SK-N-SH treated with all-trans-retinoic acid at 6 μM for 48 hours (cell line): Measurements from ENCODE around the gene MLYCD.

Source experiments
- ATAC-seq: fragments of 200-7000 bp; cut with Tn5 transposase; 3 replicates; pipeline ENCODE4 v1.9.1; 2020; ENCODE audit warnings: mild to moderate bottlenecking, moderate library complexity
- BACH2 ChIP-seq: fragments of 250-450 bp; sonication (Bioruptor Pico); IDR thresholded peaks from 2 replicates; pipeline ENCODE4 v1.9.0; 2021; ENCODE audit warnings: mild to moderate bottlenecking, borderline replicate concordance
- CREB5 ChIP-seq: fragments of 250-450 bp; sonication (Bioruptor Pico); IDR thresholded peaks from 2 replicates; pipeline ENCODE4 v1.5.1; 2020; ENCODE audit warnings: low read depth, mild to moderate bottlenecking, moderate library complexity
- CSDC2 ChIP-seq: fragments of 250-450 bp; sonication (Bioruptor Pico); IDR thresholded peaks from 2 replicates; pipeline ENCODE4 v1.5.0; 2020; ENCODE audit warnings: mild to moderate bottlenecking, moderate library complexity
- ESRRG ChIP-seq: fragments of 250-450 bp; sonication (Bioruptor Pico); IDR thresholded peaks from 2 replicates; pipeline ENCODE4 v1.6.1; 2021; ENCODE audit warnings: mild to moderate bottlenecking
- GLIS3 ChIP-seq: fragments of 250-450 bp; sonication (Bioruptor Pico); IDR thresholded peaks from 2 replicates; pipeline ENCODE4 v1.5.0; 2020; ENCODE audit warnings: mild to moderate bottlenecking, moderate library complexity
- ISL1 ChIP-seq: fragments of 250-450 bp; sonication (Bioruptor Pico); IDR thresholded peaks from 2 replicates; pipeline ENCODE4 v2.1.2; 2022; ENCODE audit warnings: mild to moderate bottlenecking, moderate library complexity
- OSR1 ChIP-seq: fragments of 250-450 bp; sonication (Bioruptor Pico); IDR thresholded peaks from 2 replicates; pipeline ENCODE4 v1.8.0; 2022; ENCODE audit warnings: moderate library complexity, mild to moderate bottlenecking, inconsistent platforms
- PATZ1 ChIP-seq: fragments of 250-450 bp; sonication (Bioruptor Pico); IDR thresholded peaks from 2 replicates; pipeline ENCODE4 v1.8.0; 2020; ENCODE audit warnings: mild to moderate bottlenecking, moderate library complexity, borderline replicate concordance
- PPARA ChIP-seq: fragments of 250-450 bp; sonication (Bioruptor Pico); IDR thresholded peaks from 2 replicates; pipeline ENCODE4 v1.5.0; 2020; ENCODE audit warnings: mild to moderate bottlenecking, borderline replicate concordance
- RARB ChIP-seq: fragments of 250-450 bp; sonication (Bioruptor Pico); IDR thresholded peaks from 2 replicates; pipeline ENCODE4 v1.8.0; 2021; ENCODE audit warnings: mild to moderate bottlenecking, moderate library complexity
- SNAI2 ChIP-seq: fragments of 250-450 bp; sonication (Bioruptor Pico); IDR thresholded peaks from 2 replicates; pipeline ENCODE4 v1.5.0; 2020; ENCODE audit warnings: mild to moderate bottlenecking, moderate library complexity
- TCF4 ChIP-seq: fragments of 250-450 bp; sonication (Bioruptor Pico); IDR thresholded peaks from 2 replicates; pipeline ENCODE4 v1.8.0; 2021; ENCODE audit warnings: mild to moderate bottlenecking, moderate library complexity, borderline replicate concordance
- TOX ChIP-seq: fragments of 250-450 bp; sonication (Bioruptor Pico); IDR thresholded peaks from 2 replicates; pipeline ENCODE4 v1.8.0; 2021; ENCODE audit warnings: mild to moderate bottlenecking, moderate library complexity, borderline replicate concordance
- ZC3H10 ChIP-seq: fragments of 250-450 bp; sonication (Bioruptor Pico); IDR thresholded peaks from 2 replicates; pipeline ENCODE4 v1.5.1; 2021; ENCODE audit warnings: mild to moderate bottlenecking, moderate library complexity
- ZFP3 ChIP-seq: fragments of 250-450 bp; sonication (Bioruptor Pico); IDR thresholded peaks from 2 replicates; pipeline ENCODE4 v1.5.0; 2020; ENCODE audit warnings: mild to moderate bottlenecking, moderate library complexity
- ZFP30 ChIP-seq: fragments of 450-650 bp; formaldehyde crosslinking; IDR thresholded peaks from 2 replicates; pipeline ENCODE4 v1.5.0; 2022; ENCODE audit warnings: mild to moderate bottlenecking, moderate library complexity
- ZNF565 ChIP-seq: fragments of 450-650 bp; formaldehyde crosslinking; conservative IDR thresholded peaks from 2 replicates; pipeline ENCODE4 v1.5.0; 2020; ENCODE audit warnings: low read depth, mild to moderate bottlenecking, moderate library complexity
- ZNF70 ChIP-seq: fragments of 450-650 bp; formaldehyde crosslinking; IDR thresholded peaks from 2 replicates; pipeline ENCODE4 v1.5.0; 2020; ENCODE audit warnings: mild to moderate bottlenecking, moderate library complexity
- TF ChIP-seq, protein P1 (sequence below): fragments of 250-450 bp; sonication (Bioruptor Pico); IDR thresholded peaks from 2 replicates; pipeline ENCODE4 v1.5.1; 2021; ENCODE audit warnings: mild to moderate bottlenecking, moderate library complexity
- TF ChIP-seq, protein P2 (sequence below): fragments of 250-450 bp; sonication (Bioruptor Pico); IDR thresholded peaks from 2 replicates; pipeline ENCODE4 v1.5.0; 2020; ENCODE audit warnings: mild to moderate bottlenecking, moderate library complexity

MLYCD gene

DNA sequence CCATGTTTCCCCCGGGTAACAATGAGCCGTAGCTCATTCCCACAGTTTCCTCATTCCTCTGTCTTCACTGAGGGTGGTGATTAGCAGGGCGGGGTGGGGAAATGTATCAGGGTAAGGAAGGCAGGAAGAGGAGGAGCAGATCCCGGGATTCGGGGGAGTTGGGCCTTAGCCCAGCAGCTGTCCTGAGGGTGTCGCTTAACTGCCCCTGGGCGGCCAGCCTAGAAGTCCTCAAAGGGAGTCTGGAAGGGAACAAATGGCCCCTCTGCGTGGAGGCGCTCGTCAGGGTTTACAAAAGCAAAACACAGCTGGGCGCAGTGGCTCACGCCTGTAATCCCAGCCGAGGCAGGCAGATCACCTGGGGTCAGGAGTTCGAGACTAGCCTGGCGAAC lies 14.3 kb downstream of the MLYCD start:
- TF ChIP-seq TCF4 (CRISPR knock-in tag), result no peak
- no peak for ATAC-seq

DNA sequence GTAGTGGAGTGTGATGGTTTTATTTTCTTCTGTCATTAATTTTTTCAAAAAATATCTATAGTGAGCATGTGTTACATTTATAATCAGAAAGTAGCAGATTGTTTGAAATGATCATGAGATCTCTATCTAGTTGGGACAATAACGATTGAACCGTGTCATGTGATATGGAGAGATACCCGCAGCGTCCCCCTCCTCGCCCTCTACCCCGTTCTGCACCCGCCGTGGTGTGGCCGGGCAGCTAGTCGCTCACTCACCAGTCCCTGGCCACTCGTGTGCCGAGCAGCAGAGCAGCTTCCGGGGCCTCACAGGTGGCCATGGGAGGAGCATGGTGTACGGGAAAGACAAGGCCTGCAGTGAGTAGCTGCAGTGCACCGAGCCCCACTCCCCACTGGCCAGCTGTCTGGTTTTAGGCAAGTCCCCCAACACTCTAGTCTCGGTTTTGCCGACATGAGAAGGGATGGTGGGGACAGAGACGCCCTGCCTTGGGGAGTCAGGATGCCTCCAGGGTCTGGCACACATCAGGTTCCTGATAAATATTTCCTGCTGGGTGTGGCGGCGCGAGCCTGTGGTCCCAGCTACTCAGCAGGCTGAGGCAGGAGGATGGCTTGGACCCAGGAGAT lies 15.3 kb downstream of the MLYCD start:
- ATAC-seq, result no peak
- TF ChIP-seq, protein P1, sequence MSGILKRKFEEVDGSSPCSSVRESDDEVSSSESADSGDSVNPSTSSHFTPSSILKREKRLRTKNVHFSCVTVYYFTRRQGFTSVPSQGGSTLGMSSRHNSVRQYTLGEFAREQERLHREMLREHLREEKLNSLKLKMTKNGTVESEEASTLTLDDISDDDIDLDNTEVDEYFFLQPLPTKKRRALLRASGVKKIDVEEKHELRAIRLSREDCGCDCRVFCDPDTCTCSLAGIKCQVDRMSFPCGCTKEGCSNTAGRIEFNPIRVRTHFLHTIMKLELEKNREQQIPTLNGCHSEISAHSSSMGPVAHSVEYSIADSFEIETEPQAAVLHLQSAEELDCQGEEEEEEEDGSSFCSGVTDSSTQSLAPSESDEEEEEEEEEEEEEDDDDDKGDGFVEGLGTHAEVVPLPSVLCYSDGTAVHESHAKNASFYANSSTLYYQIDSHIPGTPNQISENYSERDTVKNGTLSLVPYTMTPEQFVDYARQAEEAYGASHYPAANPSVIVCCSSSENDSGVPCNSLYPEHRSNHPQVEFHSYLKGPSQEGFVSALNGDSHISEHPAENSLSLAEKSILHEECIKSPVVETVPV (CRISPR knock-in tag), result no peak
- TF ChIP-seq ZC3H10 (CRISPR knock-in tag) (no peak), RARB (CRISPR knock-in tag) (no peak), ISL1 (CRISPR knock-in tag) (no peak), ZFP30 (CRISPR knock-in tag) (no peak)

DNA sequence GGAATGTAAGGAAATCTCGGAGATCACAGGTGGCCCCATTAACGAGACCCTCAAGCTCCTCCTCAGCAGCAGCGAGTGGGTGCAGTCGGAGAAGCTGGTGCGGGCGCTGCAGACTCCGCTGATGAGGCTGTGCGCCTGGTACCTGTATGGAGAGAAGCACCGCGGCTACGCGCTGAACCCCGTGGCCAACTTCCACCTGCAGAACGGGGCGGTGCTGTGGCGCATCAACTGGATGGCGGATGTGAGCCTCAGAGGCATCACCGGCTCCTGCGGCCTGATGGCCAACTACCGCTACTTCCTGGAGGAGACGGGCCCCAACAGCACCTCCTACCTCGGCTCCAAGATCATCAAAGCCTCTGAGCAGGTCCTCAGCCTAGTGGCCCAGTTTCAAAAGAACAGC lies 16.2 kb downstream of the MLYCD start:
- no peak for TF ChIP-seq ZNF565 (CRISPR knock-in tag)
- TF ChIP-seq PATZ1 (CRISPR knock-in tag), result no peak
- TF ChIP-seq OSR1, result no peak
- TF ChIP-seq, all 23 proteins: peak for 0
- ATAC-seq, result no peak

DNA sequence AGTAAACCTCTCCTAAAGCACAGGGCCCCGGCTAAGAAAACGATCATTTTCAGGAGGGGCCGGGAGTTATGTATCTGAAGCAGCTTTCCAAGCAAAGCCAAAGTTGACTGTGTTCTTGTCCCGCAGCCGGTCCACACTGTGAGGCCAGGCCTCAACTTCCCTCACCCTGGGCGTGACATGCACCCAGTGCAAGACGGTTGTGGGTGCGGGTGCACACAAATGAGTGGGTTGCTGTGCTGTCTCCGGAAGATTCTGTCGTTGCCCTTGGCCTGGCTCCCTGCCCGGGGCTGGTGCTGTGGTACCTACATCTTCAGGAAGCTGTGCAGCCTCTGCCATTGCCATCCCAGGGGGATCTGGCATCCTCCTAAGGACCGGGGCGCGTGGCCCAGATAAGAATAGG lies 16.6 kb downstream of the MLYCD start:
- TF ChIP-seq ZC3H10 (CRISPR knock-in tag) (no peak), GLIS3 (CRISPR knock-in tag) (no peak)
- no peak for ATAC-seq

DNA sequence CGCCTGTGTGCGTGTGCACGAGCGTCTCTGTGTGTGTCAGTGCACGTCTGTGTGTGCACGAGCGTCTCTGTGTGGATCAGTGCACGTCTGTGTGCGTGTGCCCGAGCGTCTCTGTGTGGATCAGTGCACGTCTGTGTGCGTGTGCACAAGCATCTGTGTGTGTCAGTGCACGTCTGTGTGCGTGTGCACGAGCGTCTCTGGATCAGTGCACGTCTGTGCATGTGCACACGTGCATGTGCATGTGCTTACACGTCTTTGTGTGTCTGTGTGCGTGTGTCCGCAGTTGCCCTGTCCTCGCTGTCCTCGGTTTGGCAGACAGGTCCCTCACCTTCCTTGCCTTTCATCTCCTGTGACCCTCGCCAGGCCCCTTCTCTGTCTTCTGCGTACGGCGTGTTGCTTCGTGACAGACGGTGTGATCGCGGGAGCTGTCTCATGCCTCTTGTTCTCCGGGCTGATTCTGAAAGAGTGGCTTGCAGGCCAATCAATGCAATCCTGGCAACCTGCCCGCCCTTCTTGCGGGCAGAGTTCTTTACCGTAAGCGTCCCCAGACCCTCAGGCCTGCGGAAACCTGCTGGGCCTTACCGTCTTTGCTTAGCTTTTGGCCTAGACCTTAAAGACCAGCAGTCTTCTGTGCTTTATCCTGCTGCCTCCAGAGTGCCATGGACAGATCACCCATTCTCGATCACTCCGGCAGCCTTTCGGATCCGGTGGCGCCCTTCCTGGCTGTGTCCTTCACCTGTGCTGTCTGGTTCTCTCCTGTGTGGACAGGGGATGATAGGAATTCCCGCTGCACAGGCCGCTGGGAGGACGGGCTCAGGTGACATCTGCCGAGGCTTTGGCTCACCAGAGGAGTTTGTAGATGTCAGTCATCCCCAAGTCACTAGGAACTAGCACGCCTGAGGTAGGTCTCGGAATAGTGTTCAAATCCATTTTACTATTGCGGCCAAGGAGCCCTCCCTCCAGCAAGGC lies 18.5 kb downstream of the MLYCD start:
- no peak for ATAC-seq
- TF ChIP-seq ZC3H10 (CRISPR knock-in tag), result no peak

- ATAC-seq, result no peak
- TF ChIP-seq GLIS3 (CRISPR knock-in tag), result no peak
- TF ChIP-seq BACH2 (CRISPR knock-in tag), result no peak
- no peak for TF ChIP-seq ZFP3
- no peak for TF ChIP-seq ZFP30 (CRISPR knock-in tag)
- TF ChIP-seq ZNF565 (CRISPR knock-in tag), result no peak
- TF ChIP-seq PPARA (CRISPR knock-in tag), result no peak
- TF ChIP-seq SNAI2 (CRISPR knock-in tag), result no peak
- no peak for TF ChIP-seq ESRRG
- no peak for TF ChIP-seq ZNF70
- TF ChIP-seq CREB5 (CRISPR knock-in tag), result no peak
- TF ChIP-seq ZC3H10 (CRISPR knock-in tag), result no peak
- no peak for TF ChIP-seq TOX (CRISPR knock-in tag)
- TF ChIP-seq OSR1, result no peak
- TF ChIP-seq, protein P1 (CRISPR knock-in tag), result no peak
- TF ChIP-seq TCF4 (CRISPR knock-in tag), result no peak
- TF ChIP-seq CSDC2 (CRISPR knock-in tag), result no peak
- TF ChIP-seq, protein P2, sequence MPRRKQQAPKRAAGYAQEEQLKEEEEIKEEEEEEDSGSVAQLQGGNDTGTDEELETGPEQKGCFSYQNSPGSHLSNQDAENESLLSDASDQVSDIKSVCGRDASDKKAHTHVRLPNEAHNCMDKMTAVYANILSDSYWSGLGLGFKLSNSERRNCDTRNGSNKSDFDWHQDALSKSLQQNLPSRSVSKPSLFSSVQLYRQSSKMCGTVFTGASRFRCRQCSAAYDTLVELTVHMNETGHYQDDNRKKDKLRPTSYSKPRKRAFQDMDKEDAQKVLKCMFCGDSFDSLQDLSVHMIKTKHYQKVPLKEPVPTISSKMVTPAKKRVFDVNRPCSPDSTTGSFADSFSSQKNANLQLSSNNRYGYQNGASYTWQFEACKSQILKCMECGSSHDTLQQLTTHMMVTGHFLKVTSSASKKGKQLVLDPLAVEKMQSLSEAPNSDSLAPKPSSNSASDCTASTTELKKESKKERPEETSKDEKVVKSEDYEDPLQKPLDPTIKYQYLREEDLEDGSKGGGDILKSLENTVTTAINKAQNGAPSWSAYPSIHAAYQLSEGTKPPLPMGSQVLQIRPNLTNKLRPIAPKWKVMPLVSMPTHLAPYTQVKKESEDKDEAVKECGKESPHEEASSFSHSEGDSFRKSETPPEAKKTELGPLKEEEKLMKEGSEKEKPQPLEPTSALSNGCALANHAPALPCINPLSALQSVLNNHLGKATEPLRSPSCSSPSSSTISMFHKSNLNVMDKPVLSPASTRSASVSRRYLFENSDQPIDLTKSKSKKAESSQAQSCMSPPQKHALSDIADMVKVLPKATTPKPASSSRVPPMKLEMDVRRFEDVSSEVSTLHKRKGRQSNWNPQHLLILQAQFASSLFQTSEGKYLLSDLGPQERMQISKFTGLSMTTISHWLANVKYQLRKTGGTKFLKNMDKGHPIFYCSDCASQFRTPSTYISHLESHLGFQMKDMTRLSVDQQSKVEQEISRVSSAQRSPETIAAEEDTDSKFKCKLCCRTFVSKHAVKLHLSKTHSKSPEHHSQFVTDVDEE (CRISPR knock-in tag), result no peak
These were observed 22.1 kb downstream of the MLYCD start for GRCh38 chr16:83920894-83921491.
